ENCODE results near the gene PHF20.
A peak's percentile ranks its signal among the peaks of the same experiment; 100 is the strongest.

The PHF20 gene

GRCh38 chr20:35792740-35793139 lies 20.9 kb downstream of the PHF20 start:
- Mint-ChIP-seq H3K4me3 (no peak overlapping the region), H3K9me3 (no peaks in the 10 kb centered on the region), H3K36me3 (no peaks in the 10 kb centered on the region), H3K27me3 (no peaks in the 10 kb centered on the region), H3K4me1 (peaks cover 44% of the 10 kb centered on the region), H3K27ac (no peak overlapping the region)

GRCh38 chr20:35796571-35796970 lies 24.8 kb downstream of the PHF20 start:
- Mint-ChIP-seq H3K4me3 (no peak overlapping the region), H3K27ac (peak overlapping the region; percentile 35), H3K9me3 (no peaks in the 10 kb centered on the region), H3K36me3 (peaks cover 5% of the 10 kb centered on the region), H3K4me1 (peaks cover 52% of the 10 kb centered on the region), H3K27me3 (no peaks in the 10 kb centered on the region)

GRCh38 chr20:35801865-35802264 lies 30.1 kb downstream of the PHF20 start:
- Mint-ChIP-seq H3K27ac (peak overlapping the region; percentile 43), H3K4me1 (peaks cover 22% of the 10 kb centered on the region), H3K9me3 (no peaks in the 10 kb centered on the region), H3K36me3 (peaks cover 6% of the 10 kb centered on the region), H3K4me3 (no peak overlapping the region), H3K27me3 (no peaks in the 10 kb centered on the region)

- Mint-ChIP-seq H3K4me1 (peaks cover 23% of the 10 kb centered on the region), H3K27me3 (no peaks in the 10 kb centered on the region), H3K36me3 (peaks cover 7% of the 10 kb centered on the region)
Measured at GRCh38 chr20:35806075-35806474, 34.3 kb downstream of the PHF20 start.

GRCh38 chr20:35807877-35808276 lies 36.1 kb downstream of the PHF20 start:
- Mint-ChIP-seq H3K36me3 (peaks cover 4% of the 10 kb centered on the region), H3K9me3 (no peaks in the 10 kb centered on the region), H3K4me3 (no peak overlapping the region), H3K27me3 (no peaks in the 10 kb centered on the region), H3K4me1 (peaks cover 20% of the 10 kb centered on the region), H3K27ac (no peak overlapping the region)

More at GRCh38 chr20:35806075-35806474, 34.3 kb downstream of the PHF20 start:
- Mint-ChIP-seq H3K4me3 (no peak overlapping the region), H3K9me3 (no peaks in the 10 kb centered on the region), H3K27ac (no peak overlapping the region)

- no peaks in the 10 kb centered on the region for H3K27me3 Mint-ChIP-seq
- H3K4me1 Mint-ChIP-seq: peaks cover 41% of the 10 kb centered on the region
- no peak overlapping the region for H3K4me3 Mint-ChIP-seq
- no peaks in the 10 kb centered on the region for H3K9me3 Mint-ChIP-seq
- peak overlapping the region; percentile 61 for H3K27ac Mint-ChIP-seq
- peaks cover 22% of the 10 kb centered on the region for H3K36me3 Mint-ChIP-seq
Measured at GRCh38 chr20:35820715-35821114, 48.9 kb downstream of the PHF20 start.

GRCh38 chr20:35821807-35822242 lies 50.0 kb downstream of the PHF20 start:
- no peaks in the 10 kb centered on the region for H3K9me3 Mint-ChIP-seq
- peaks cover 51% of the 10 kb centered on the region for H3K4me1 Mint-ChIP-seq
- H3K27ac Mint-ChIP-seq: peak overlapping the region; percentile 4
- no peak overlapping the region for H3K4me3 Mint-ChIP-seq
- peaks cover 26% of the 10 kb centered on the region for H3K36me3 Mint-ChIP-seq
- H3K27me3 Mint-ChIP-seq: no peaks in the 10 kb centered on the region

- H3K4me3 Mint-ChIP-seq: no peak overlapping the region
- H3K27ac Mint-ChIP-seq: no peak overlapping the region
- peaks cover 26% of the 10 kb centered on the region for H3K36me3 Mint-ChIP-seq
- no peaks in the 10 kb centered on the region for H3K9me3 Mint-ChIP-seq
- H3K27me3 Mint-ChIP-seq: no peaks in the 10 kb centered on the region
- peaks cover 51% of the 10 kb centered on the region for H3K4me1 Mint-ChIP-seq
Measured at GRCh38 chr20:35823147-35823546, 51.3 kb downstream of the PHF20 start.

- Mint-ChIP-seq H3K36me3 (peaks cover 26% of the 10 kb centered on the region), H3K4me1 (peaks cover 47% of the 10 kb centered on the region)
Measured at GRCh38 chr20:35823937-35824336, 52.1 kb downstream of the PHF20 start.

GRCh38 chr20:35826397-35826998 lies 54.7 kb downstream of the PHF20 start:
- Mint-ChIP-seq H3K4me1 (peaks cover 40% of the 10 kb centered on the region), H3K27me3 (no peaks in the 10 kb centered on the region), H3K36me3 (peaks cover 21% of the 10 kb centered on the region), H3K9me3 (no peaks in the 10 kb centered on the region), H3K27ac (peak overlapping the region; percentile 44), H3K4me3 (no peak overlapping the region)

More at GRCh38 chr20:35823937-35824336, 52.1 kb downstream of the PHF20 start:
- H3K27me3 Mint-ChIP-seq: no peaks in the 10 kb centered on the region
- no peak overlapping the region for H3K4me3 Mint-ChIP-seq
- H3K9me3 Mint-ChIP-seq: no peaks in the 10 kb centered on the region
- H3K27ac Mint-ChIP-seq: no peak overlapping the region

- Mint-ChIP-seq H3K27me3 (no peaks in the 10 kb centered on the region), H3K36me3 (peaks cover 23% of the 10 kb centered on the region), H3K27ac (no peak overlapping the region), H3K4me3 (no peak overlapping the region), H3K9me3 (no peaks in the 10 kb centered on the region), H3K4me1 (peaks cover 47% of the 10 kb centered on the region)
Measured at GRCh38 chr20:35828434-35828833, 56.6 kb downstream of the PHF20 start.

GRCh38 chr20:35828916-35829315 lies 57.1 kb downstream of the PHF20 start:
- H3K9me3 Mint-ChIP-seq: no peaks in the 10 kb centered on the region
- H3K36me3 Mint-ChIP-seq: peaks cover 21% of the 10 kb centered on the region
- H3K27me3 Mint-ChIP-seq: no peaks in the 10 kb centered on the region
- H3K4me1 Mint-ChIP-seq: peaks cover 45% of the 10 kb centered on the region
- no peak overlapping the region for H3K4me3 Mint-ChIP-seq
- H3K27ac Mint-ChIP-seq: no peak overlapping the region

- H3K36me3 Mint-ChIP-seq: peaks cover 18% of the 10 kb centered on the region
- H3K4me3 Mint-ChIP-seq: no peak overlapping the region
- no peaks in the 10 kb centered on the region for H3K27me3 Mint-ChIP-seq
- peaks cover 51% of the 10 kb centered on the region for H3K4me1 Mint-ChIP-seq
- peak overlapping the region; percentile 1 for H3K27ac Mint-ChIP-seq
- no peaks in the 10 kb centered on the region for H3K9me3 Mint-ChIP-seq
Measured at GRCh38 chr20:35830264-35830663, 58.4 kb downstream of the PHF20 start.

- Mint-ChIP-seq H3K4me1 (peaks cover 50% of the 10 kb centered on the region), H3K27ac (no peak overlapping the region), H3K27me3 (no peaks in the 10 kb centered on the region), H3K4me3 (no peak overlapping the region), H3K36me3 (peaks cover 18% of the 10 kb centered on the region), H3K9me3 (no peaks in the 10 kb centered on the region)
Measured at GRCh38 chr20:35831029-35831428, 59.2 kb downstream of the PHF20 start.

GRCh38 chr20:35831971-35832370 lies 60.2 kb downstream of the PHF20 start:
- Mint-ChIP-seq H3K4me1 (peaks cover 43% of the 10 kb centered on the region), H3K9me3 (no peaks in the 10 kb centered on the region), H3K27me3 (no peaks in the 10 kb centered on the region), H3K27ac (peak overlapping the region; percentile 69), H3K36me3 (peaks cover 13% of the 10 kb centered on the region), H3K4me3 (no peak overlapping the region)

- peaks cover 18% of the 10 kb centered on the region for H3K36me3 Mint-ChIP-seq
- H3K4me3 Mint-ChIP-seq: no peak overlapping the region
- peaks cover 52% of the 10 kb centered on the region for H3K4me1 Mint-ChIP-seq
- H3K27ac Mint-ChIP-seq: peak overlapping the region; percentile 32
- no peaks in the 10 kb centered on the region for H3K27me3 Mint-ChIP-seq
- no peaks in the 10 kb centered on the region for H3K9me3 Mint-ChIP-seq
Measured at GRCh38 chr20:35833241-35833640, 61.4 kb downstream of the PHF20 start.
